ENCODE results near the gene USP2.

GRCh38 chr11:119370486-119371046, 10.9 kb downstream of the USP2 start:
- TF ChIP-seq CTCF (IDR thresholded peaks at IDR 0.05) (no peak), POLR2AphosphoS5 (IDR thresholded peaks at IDR 0.05; ENCODE audit: low read depth, low read length) (no peak), REST (IDR thresholded peaks at IDR 0.05; ENCODE audit: insufficient read depth in 1 of 2, low read depth in 2 of 2, low read length in 1 of 2) (no peak), TCF7L2 (IDR thresholded peaks at IDR 0.05; ENCODE audit: low read depth, low read length) (no peak)

Data from Panc1 (cell line).